Aortic smooth muscle cell (primary cell): Measurements from ENCODE around the gene ZNF264. TPM values are rescaled to one million over a fixed set of nuclear protein-coding genes. Genes with fewer than 3 reads are reported as not detected.

ENCODE experiments used
- total RNA-seq: library from RNA; depleted of rRNA; stranded (reverse); fragments of >200 nt; gene quantifications from 2 replicates; pipeline ENCODE4 v1.2.3, GENCODE V29; 2014

Gene ZNF264
- 26.4 and 27.7 TPM in 2 replicates for total RNA-seq

GRCh38 chr19:57191141-57192076, at the start of gene ZNF264:
Gene ZNF264, plus strand, starts transcription at chr19:57191500. Its CDS starts 414 bp downstream, at chr19:57191914.

GRCh38 chr19:57167385-57167784, 23.9 kb upstream of the ZNF264 start, which contains the start of gene DUXA:
Gene DUXA, minus strand, starts transcription at chr19:57167485. Its CDS starts 42 bp downstream, at chr19:57167443.

GRCh38 chr19:57240311-57241090, 49.2 kb downstream of the ZNF264 start, which contains the start of gene ZNF805:
Gene ZNF805, plus strand, starts transcription at chr19:57240632. Its CDS starts 260 bp downstream, at chr19:57240892.

Other genes starting within 250 kb of the ZNF264 start
- gene USP29, start 71.5 kb upstream of the ZNF264 start, total RNA-seq = not detected in 2 replicates
- gene ZIM3, start 46.3 kb upstream of the ZNF264 start, total RNA-seq = not detected in 2 replicates
- gene DUXA, start 24.0 kb upstream of the ZNF264 start, total RNA-seq = not detected in 2 replicates
- 0.66 and 0.75 TPM in 2 replicates for gene AURKC, start 39.5 kb downstream of the ZNF264 start, total RNA-seq
- gene ZNF805, start 49.1 kb downstream of the ZNF264 start, total RNA-seq = 23.9 and 25.1 TPM in 2 replicates
- 74.9 and 76.0 TPM in 2 replicates for gene ZNF460, start 89.0 kb downstream of the ZNF264 start, total RNA-seq
- 10.7 and 10.8 TPM in 2 replicates for gene ZNF543, start 129.0 kb downstream of the ZNF264 start, total RNA-seq
- 11.9 and 14.1 TPM in 2 replicates for gene ZNF304, start 159.8 kb downstream of the ZNF264 start, total RNA-seq
- 9.1 and 11.5 TPM in 2 replicates for gene TRAPPC2B, start 172.1 kb downstream of the ZNF264 start, total RNA-seq
- 4.7 and 5.8 TPM in 2 replicates for gene ZNF547, start 172.1 kb downstream of the ZNF264 start, total RNA-seq
- gene ZNF548, start 198.4 kb downstream of the ZNF264 start, total RNA-seq = 24.7 and 25.1 TPM in 2 replicates
- 11.7 and 12.3 TPM in 2 replicates for gene ZNF17, start 219.7 kb downstream of the ZNF264 start, total RNA-seq
- gene ZNF749, start 243.8 kb downstream of the ZNF264 start, total RNA-seq = 7.6 and 12.2 TPM in 2 replicates